RPMI8226 (cell line): ENCODE measurements around the gene STAG1.
A peak's percentile ranks its signal among the peaks of the same experiment; 100 is the strongest.
"Not testable (repeated sequence)": the region's sequence is repeated elsewhere in the genome, so short reads cannot be mapped to it uniquely, and the experiment has no call there.

Source experiments
- DNase-seq: peaks from one replicate; pipeline ENCODE4 v3.0.0-alpha.2; 2015

The STAG1 gene

DNA sequence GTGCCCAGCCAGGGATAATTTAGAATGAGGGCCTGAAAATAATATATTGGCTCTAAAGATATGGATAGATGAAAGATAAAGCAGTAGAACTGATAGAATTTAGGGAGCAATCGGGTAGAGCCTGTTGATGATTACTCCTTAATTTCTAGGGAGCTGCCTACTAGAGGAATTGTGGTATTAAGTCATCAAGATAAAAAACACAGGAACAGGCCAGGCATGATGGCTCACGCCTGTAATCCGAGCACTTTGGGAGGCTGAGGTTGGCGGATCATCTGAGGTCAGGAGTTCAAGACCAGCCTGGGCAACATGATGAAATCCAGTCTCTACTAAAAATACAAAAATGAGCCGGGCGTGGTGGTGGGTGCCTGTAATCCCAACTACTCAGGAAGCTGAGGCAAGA, 371.6 kb downstream of the STAG1 start:
- no peak for DNase-seq

DNA sequence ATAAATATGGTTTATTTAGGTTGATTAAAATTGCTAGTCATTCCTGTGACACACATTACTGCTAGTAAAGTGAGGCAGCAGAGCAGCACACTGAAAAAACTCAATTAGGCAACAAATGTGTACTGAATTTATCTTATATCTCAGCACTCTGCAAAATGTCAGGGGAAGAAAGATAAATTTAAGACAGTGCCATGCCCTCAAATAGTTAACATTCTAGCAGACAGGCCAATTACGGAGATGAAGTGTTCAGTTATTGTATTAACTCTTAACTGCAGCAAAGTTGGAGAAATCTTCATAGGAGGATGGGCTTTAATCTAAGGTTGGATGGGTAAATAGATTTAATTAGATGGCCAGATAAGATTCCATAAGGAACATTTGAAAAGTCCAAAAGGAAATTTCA, 374.2 kb downstream of the STAG1 start:
- no peak for DNase-seq

DNA sequence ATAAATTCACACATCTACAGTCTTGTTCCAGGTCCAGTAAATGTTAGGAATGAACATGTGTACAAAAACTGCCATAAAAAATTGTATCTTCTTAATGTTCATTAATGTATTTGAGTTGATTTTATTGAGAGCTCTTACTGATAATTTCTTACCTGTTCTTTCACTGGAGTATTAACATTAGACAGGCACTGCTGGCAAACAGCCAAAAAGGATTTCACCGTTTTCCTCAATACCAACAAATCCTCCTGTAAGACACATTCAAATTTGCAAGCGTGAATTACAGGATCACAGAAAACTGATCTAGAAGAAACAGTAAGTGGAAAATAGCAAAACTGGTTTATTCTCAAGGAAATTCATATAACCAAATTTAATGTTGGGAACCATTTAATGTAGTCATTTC, 374.7 kb downstream of the STAG1 start:
- DNase-seq, result no peak

DNA sequence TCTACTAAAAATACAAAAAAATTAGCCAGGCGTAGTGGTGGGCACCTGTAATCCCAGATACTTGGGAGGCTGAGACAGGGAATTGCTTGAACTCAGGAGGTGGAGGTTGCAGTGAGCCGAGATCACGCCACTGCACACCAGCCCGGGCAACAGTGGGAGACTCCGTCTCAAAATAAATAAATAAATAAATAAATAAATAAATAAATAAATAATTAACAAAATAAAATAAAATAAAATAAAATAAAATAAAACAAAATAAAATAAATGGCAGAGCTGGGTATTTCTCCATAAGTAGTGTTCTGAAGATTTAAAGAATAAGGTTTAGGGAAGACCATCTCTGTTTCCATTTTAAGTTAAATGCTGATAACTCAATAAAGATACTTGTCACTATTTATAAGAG, 376.4 kb downstream of the STAG1 start:
- not testable (repeated sequence) for DNase-seq

DNA sequence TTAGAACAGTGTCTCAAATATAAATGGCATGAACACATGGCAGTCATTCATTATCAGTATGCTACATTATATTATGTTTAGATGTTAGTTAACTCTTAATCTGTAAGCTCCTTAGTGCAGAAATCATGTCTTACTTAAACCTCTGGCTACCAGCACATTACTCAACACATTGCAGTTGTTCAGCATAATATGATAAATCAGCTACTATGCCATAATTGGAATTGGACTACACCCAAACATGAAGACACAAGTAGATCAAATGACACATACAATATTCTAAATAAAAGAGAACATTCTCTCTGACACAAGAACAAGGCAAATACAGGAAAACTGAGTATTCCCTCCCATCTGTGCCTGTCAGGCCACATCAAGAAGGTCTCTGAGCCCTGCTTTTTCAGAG, 385.9 kb downstream of the STAG1 start:
- DNase-seq, result no peak

DNA sequence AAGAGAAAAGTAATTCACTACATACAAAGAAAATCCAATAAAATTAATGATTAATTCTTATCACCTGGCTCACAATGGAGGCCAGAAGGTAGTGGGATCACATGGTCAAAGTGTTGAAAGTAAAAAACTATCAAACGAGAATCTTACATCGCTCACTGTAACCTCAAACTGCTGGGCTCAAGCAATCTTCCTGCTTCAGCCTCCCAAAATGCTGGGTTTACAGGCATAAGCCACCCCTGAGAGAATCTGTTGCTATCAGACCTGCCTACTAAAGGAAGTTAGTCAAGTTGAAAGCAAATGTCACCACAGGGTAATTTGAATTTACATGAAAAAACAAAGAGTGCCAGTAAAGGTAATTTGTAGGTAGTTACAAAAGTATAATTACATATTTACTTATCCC, 398.7 kb downstream of the STAG1 start:
- DNase-seq, result no peak

DNA sequence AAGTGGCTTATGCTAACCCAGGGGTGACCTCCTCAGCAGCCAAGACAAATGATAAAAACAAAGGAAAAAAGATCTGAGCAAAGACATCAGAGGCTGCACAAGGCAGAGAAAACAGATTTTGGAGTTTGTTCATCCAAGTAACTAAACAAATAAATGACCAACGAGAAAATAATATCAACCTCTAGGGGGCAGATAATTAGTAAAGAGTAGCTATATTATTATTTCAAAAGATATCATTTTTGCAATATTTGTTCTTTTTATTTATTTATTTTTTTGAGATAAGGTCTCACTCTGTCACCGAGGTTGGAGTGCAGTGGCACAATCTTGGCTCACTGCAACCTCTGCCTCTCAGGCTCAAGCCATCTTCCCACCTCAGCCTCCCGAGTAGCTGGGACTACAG, 400.3 kb downstream of the STAG1 start:
- no peak for DNase-seq

DNA sequence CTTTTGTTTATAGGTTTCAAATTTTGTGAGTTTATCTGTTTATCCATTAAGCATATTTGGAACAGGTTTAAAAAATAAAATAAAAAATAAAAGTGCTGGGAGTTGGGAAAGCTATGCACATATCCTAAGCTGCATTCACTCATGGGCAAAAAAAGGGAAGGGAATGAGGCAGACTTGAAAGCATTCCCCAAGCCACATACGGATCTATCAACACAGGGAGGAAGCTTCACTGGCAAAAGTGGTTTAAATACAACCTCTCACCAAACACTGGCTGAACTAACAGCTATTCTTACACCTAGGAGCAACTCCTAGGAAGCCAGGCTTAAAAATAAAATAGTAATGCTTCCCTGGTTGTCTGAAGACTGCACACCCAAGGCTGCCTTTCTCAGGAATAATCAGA, 400.8 kb downstream of the STAG1 start:
- DNase-seq, result no peak

DNA sequence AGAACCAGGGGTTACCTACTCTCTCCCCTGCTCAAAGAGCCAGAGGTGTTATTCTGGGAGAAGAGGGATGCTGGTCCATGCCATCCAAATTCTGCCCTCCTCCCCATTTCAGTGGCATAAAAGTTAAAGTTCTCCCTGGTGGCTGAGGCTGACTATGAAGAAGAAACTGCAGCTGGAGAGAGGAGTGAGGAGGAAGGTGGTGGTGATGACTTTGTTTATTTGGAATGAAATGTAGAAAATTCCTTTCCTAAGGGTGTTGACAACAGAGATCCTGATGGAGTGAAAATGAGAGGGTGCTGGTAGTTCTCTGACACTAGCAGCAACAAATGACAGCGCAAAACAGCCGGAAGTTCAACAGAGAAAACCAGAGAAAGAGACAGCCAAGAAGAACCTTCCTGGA, 401.6 kb downstream of the STAG1 start:
- DNase-seq, result no peak

DNA sequence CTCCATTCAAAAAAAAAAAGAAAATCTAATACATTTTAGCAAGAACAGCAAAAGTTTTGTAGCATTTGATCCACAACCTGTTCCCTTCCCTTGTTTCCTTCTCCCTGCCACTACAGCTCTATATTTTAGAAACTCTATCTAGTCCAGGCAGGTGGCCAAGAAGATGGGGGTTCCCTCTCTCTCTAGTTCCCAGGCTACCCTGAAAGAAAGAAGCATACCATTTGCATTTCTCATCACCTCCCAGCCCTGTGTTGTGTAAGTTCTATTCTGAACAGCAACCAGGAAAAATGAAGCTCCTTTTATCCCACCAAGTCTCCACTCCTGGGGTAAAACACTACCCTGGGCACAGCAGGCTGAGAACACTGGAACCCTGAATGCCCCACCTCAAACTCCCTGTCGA, 402.0 kb downstream of the STAG1 start:
- DNase-seq, result no peak

DNA sequence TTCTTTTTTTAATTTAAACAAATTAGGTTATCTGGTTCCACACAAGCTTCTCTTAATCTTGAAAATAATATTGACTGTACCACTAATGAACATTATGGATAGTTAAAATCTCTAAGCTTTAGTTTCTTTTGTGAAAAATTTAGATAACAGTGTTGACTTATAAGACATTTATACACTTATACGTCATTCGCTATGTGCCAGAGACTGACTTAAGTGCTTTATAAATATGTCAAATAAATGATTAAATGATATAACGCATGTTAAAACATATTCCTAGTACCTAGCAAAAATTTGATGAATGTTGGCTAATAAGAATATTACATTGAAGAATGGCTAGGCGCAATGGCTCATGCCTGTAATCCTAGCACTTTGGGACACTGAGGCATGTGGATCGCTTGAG, 405.7 kb downstream of the STAG1 start:
- DNase-seq, result no peak

DNA sequence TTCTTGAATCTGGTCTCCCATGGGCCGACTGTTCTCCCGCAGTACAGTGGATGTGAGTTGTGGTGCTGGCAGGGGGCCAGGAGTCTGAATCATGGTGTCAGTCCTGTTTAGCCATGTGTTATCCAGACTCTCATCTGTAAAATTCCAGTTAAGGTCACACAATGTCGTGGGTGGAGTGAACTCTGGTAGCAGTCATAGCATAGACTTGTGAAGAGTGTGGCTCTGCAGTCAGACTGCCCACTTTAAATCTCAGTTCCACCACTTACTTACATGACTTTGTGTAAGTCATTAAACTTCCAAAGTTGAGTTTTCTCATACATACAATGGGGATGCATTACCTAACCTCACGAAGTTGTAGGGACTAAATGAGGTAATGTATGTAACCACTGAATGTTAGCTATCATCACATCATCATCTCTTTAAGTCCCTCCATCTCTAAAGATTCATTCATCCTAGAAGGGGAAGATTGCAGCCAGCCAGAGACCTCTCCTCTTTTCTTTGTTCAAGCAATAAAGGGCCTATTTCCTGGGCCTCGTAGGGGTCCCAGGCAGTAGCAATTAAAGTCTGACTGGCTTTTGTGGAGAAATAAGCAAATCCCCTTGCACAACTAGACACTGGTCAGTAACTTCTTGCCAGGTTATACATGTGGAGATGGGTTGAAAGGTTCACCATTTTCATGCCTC, 408.2 kb downstream of the STAG1 start:
- no peak for DNase-seq

DNA sequence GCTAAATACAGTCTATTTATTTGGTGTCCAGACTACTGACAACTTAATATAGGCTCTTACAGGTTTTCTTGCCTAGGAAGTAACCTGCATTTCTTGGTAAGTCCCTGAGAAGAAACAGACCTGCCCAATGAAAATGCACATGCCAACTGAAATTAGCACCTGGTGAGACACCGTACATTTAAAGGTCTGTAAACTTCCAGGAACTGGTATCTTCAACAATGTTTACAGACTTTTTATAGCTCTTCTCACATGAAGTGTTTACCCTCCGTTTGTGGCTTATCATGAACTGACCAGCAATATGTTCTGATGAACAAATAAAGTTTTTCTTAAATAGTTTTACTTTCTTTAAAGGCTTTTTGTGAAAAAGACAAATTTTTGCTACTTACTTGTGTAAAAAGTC, 408.7 kb downstream of the STAG1 start:
- no peak for DNase-seq

DNA sequence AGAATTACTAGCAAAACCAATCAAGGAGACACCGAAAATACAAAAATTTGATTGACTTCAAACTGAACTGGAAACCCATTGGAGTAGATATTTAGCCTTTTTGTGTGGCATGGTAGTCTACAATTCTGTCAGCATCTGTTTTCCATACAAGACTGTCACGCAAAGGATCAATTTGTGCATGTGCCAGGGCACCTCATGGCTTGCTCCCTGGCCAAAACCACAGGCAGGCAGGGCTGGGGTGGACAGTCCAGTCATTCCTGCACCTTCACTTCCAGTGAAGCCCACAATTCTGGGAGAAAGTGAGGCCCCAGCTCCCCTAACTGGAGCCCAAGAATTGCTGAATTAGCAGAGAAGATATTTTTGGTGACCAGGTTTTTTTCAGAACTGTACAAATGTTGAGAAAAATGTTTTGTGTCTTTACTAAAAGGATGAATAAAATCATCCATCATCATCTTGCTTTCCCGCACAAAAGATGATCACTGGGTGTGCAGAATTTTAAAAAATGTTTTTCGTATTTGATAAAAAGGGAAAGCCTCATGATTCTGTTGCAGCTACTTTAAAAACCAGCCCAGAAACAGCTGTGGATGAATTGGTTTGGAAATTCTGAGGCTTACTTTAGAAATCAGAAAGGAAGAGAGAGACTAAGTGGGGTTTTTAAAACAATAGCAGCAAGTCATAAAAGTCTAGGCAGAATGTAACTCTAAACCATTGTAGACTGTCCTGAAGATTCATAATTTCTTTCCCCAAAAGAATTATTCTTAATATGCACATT, 415.7 kb downstream of the STAG1 start:
- no peak for DNase-seq

DNA sequence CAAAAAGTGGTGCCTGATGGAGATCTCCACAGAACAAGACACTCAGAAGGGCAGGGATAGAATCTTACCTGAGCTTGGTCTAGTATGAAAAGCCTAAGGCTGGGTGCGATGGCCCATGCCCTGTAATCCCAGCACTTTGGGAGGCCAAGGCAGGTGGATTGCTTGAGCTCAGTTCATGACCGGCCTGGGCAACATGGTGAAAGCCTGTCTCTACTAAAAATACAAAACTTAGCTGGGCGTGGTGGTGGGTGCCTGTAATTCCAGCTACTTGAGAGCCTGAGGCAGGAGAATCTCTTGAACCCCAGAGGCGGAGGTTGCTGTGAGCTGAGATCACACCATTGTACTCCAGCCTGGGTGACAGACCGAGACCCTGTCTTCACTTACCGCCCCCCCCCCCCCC, 417.5 kb downstream of the STAG1 start:
- not testable (repeated sequence) for DNase-seq

DNA sequence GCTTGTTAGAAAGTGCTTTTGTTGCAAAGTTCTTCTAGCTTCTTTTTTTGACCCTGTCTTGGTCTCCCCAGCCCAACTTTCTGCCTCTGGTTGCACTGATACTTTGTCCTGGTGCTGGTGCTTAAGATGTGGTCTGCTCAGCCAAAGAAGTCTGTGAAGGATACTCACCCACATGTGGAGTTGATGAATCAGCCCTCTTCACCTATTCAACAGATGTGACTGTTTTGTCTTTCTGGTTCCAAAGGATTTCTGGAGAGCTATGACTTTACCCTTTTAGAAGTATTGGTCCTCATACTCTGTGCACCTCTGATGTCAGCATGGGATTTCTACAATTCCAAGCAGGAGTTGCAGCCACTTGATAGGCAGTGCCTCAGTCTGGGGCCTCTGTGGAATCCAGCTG, 418.0 kb downstream of the STAG1 start:
- no peak for DNase-seq

DNA sequence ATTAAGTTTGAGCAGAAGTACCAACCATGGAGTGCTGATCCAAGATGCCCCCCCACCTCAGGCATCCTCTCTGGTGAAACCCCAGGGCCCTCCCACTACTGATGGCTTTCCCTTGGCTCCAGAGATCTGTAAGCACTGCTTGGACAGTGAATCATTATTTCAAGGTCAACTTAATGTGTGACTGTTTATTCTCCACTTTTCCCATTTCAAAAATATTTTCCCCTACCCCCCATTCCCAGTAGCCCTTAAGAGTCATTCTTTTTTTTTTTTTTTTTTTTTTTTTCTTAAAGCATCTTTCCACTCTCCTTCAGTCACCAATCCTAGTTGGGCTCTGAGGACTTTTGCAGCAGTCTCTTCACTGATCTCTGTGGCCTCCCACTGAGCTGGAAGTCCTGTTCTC, 419.4 kb downstream of the STAG1 start:
- no peak for DNase-seq

DNA sequence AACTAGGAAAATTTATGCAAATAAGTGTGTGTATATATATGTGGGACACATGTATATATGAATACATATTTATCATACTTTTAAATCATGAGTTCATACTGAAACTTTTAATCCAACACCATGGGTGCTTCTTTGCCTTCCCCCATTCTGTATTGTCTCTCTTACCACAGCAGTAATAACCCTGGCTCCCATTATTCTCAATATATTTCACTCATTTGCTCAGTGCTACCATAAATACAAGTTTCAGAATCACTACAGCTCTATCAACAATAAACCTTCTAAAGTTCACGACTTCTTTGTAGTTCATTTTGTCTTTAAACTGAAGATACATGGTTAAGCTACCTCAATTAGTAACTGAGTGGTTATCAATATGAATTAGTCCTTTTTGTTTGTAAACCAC, 419.9 kb downstream of the STAG1 start:
- no peak for DNase-seq

DNA sequence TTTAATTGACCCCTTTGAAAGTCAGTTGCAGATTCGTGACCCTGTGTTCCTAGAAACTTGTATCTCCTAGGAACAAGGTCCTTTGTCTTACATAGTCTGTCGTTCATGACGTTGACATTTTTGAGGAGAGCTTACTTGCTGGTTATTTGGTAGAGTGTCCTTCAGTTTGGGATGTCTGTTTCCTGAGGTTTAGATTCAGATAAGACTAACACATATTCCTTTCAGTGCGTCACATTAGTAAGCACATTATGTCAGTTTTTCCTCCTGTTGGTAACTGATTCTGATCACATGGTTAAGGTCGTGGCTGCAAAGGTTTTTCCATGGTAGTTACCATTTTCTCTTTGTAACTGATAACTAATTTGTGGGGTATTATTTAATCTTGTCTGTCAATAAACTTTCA, 421.3 kb downstream of the STAG1 start:
- DNase-seq, result no peak

DNA sequence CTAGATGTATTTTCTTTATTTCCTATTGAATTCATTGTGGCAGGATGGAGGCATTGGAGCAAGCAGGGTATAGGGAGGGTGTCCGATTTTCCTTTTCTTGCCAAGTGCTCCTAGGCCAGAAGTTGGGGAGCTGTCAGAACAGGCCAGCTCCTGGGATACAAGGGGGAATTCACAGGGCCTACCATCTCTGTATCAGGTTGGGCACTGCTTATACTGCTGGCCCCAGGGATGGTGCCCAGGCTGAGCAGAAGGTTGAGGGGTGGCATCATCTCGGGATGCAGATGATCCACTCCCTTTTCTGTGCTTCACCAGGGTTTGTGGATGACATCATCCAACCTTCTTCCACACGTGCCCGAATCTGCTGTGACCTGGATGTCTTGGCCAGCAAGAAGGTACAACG, 422.6 kb downstream of the STAG1 start:
- DNase-seq, result no peak

DNA sequence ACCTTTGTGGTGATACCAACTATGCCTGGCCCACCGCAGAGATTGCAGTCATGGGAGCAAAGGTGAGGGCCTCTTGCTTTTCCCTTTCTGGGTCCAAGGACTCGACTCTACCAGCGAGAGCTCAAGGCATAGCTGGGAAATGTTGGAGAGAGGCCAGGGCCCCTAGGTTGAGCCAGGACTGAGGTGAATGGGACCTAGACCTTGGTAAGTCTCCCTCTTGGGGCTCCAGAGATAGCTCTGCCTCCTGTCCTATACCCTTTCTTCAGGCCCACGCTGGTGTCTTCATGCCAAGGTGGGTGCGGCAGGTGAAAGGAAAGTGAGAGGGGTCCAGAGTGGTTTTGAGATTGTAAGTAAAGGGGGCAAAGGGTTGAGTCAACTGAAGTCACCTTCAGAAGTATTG, 424.5 kb downstream of the STAG1 start:
- DNase-seq, result no peak

DNA sequence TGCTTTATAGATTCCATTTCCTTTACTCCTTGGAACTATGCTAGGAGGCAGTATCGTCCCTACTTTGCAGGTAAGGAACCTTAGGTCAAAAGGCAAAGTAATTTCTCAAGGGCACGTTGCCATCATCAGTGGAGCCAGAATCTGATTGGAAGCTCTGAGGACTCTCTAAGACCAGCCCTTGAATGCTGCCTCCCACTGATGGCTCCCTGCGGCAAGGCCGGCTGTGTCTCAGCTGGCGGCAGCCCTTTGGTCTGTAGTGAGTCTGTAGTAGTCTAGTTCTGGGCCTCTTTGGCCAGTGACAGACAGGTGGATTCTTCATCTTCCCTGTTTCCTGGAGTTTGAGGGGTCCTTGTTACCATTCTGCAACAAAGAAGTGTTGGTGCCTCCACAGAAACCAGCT, 425.9 kb downstream of the STAG1 start:
- DNase-seq, result no peak

DNA sequence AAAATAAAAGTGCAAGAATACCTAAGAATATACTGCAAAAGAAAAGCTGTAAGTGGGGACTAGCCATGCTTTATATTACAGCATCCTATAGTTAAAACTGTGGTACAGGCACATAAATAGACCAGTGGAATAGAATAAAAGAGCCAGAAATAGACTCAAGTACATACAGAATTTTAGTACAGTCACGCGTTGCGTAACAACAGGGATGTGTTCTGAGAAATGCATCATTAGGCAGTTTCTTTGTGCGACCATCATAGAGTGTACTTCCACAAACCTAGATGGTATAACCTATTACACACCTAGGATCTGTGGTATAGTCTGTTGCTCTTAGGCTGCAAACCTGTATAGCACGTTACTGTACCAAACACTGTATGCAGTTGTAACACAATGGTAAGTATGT, 440.2 kb downstream of the STAG1 start:
- no peak for DNase-seq

DNA sequence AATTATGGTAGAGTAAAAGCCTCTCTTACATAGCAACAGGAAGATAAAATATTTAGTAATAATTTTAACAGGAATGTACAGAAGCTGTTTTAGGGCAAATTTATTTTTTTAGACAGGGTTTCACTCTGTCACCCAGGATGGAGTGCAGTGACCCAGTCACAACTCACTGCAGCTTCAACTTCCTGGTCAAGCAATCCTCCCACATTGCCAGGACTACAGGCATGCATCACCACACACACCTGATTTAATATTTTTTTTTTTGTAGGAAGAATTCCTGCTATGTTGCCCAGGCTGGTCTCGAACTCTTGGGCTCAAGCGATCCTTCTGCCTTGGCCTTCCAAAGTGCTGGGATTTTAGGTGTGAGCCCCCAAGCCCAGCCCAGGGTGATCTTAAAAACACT, 440.9 kb downstream of the STAG1 start:
- no peak for DNase-seq

DNA sequence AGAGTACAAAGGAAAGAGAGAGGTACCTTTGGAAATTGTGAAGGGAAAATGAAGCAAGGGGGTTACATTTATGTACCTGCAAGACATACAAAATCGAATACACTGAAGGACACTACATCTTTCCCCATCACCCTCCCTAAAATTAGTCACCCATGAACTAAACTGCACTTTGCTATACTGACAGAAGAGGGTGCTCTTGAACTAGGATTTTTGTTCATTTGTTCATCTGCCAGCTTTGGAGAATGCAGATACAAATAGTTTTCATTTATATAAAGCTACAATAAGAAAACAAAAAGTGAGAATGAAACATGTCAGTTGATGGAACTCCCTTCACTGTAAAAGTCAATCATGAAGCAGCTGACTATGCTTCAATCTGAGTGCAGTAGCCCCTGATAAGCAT, 446.3 kb downstream of the STAG1 start:
- peak; percentile 41 for DNase-seq
